ENCODE data around the gene ADGRG6.
"Not testable (repeated sequence)": the region's sequence is repeated elsewhere in the genome, so short reads cannot be mapped to it uniquely, and the experiment has no call there.

The ADGRG6 gene

GRCh38 chr6:142412241-142412640 lies 110.4 kb downstream of the ADGRG6 start:
- no peak for DNase-seq (ENCODE audit: low read depth)

- DNase-seq (ENCODE audit: low read depth), result no peak
Observed at GRCh38 chr6:142412658-142413057, 110.9 kb downstream of the ADGRG6 start.

DNA sequence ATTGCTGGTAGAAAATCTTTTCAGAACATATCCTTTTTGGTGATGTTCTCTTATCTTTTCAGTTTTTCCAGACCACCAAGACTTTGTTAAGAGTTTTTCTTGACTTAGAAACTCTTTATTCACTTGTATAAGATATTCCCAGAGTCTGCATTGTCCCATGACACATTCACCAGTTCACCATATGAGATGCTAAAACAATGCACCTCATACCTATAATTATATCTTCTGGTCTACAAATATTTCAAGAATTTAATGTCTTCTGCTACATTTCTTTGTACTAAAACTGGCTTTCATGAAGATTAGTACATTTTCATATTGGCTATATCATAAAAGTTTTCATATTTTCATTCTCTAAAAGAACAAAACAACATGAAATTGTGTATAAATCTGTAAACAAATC lies 111.3 kb downstream of the ADGRG6 start:
- DNase-seq (ENCODE audit: low read depth), result no peak

GRCh38 chr6:142414462-142415250 lies 112.8 kb downstream of the ADGRG6 start:
- DNase-seq (ENCODE audit: low read depth), result no peak

DNA sequence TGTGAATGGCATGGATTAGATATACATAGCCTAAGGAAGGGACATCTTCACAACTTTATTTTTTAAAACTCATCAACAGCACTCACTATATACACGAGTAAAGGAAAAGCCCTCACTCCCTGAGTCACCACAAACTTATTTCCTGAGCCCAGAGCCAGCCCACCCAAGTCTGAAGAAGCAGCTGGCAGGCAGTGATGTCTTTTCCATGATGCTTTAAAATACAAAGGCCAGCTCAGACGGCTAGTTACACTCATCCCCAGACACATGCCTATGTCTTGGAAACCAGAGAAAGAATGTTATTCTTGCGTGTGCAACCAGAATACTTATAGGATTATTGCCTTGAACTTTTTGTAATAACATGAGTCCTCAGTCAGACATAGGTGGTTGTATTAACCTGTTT lies 114.4 kb downstream of the ADGRG6 start:
- no peak for DNase-seq (ENCODE audit: low read depth)

DNA sequence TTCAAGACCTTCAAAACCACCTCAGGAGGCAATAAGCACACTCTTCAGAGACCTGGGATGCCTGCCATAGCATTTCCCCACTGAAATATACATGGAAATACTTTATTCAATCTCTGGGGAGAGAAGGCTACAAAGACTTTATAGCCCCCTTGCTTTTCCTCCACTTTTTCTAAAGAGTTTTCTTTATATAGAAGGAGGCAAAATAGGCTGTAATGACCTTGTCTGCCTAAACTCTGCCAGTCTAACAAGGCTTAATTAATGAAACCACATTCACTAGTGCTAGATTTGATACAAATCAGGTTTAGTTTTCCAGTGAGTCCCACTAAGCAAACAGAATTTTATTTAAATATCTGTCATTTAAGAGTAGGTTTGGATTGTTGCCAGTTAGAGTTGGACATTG lies 114.9 kb downstream of the ADGRG6 start:
- DNase-seq (ENCODE audit: low read depth), result no peak

DNA sequence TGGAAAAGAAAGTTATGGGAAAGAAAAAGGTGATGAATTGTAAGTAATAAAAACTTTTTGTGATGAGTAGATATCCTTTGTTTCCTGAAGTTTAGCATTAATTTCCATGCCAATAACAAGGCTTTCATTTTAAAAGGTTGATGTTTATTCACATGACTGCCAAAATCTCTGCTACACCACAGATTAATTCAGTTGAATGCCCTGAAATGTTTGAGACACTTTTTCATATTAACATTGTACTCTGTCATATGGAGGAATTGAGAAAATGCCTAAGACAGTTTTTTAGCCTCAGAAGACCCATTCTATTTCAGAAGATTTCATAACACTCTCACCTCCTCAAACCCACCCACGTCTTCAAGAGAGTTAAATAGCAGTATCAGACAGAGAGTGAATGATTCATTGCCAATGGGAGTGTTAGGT lies 115.5 kb downstream of the ADGRG6 start:
- no peak for DNase-seq (ENCODE audit: low read depth)

DNA sequence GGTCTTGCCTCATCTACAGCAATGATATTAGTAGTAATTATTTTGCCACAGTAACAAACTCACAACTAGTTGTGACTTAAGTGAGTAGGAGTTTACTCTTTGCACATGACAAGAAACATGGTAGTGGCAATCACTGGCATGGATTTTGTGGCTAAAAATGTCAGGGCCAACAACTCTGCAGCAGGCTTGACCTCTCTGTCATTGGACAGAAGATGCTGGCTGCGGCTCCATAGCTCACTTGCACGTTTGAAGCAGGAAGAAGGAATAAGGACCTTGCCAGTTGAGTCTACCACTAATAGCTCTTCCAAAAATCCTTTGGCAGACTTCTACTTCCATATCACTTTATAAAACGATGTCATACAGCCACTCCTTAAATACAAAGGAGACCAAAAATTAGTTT lies 117.3 kb downstream of the ADGRG6 start:
- no peak for DNase-seq (ENCODE audit: low read depth)

GRCh38 chr6:142420802-142421201 lies 119.0 kb downstream of the ADGRG6 start:
- DNase-seq (ENCODE audit: low read depth), result no peak

GRCh38 chr6:142421285-142422117 lies 119.7 kb downstream of the ADGRG6 start:
- DNase-seq (ENCODE audit: low read depth), result no peak

DNA sequence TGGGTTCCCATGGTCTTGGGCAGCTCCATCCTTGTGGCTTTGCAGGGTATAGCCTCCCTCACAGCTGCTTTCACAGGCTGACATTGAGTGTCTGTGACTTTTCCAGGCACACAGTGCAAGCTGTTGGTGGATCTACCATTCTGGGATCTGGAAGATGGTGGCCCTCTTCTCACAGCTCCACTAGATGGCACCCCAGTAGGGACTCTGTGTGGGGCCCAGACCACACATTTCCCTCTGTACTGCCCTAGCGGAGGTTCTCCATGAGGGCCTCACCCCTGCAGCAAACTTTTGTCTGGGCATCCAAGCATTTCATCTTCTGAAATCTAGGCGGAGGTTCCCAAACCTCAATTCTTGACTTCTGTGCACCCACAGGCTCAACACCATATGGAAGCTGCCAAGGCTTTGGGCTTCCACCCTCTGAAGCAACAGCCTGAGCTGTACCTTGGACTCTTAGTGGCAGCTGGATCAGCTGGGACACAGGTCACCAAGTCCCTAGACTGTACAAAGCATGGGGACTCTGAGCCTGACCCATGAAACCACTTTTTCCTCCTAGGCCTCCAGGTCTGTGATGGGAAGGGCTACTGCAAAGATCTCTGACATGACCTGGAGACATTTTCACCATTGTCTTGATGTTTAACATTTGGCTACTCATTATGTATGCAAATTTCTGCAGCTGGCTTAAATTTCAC lies 124.8 kb downstream of the ADGRG6 start:
- not testable (repeated sequence) for DNase-seq (ENCODE audit: low read depth)

GRCh38 chr6:142428468-142428867 lies 126.7 kb downstream of the ADGRG6 start:
- not testable (repeated sequence) for DNase-seq (ENCODE audit: low read depth)

- DNase-seq (ENCODE audit: low read depth), result no peak
Observed at GRCh38 chr6:142429195-142429594, 127.4 kb downstream of the ADGRG6 start.

DNA sequence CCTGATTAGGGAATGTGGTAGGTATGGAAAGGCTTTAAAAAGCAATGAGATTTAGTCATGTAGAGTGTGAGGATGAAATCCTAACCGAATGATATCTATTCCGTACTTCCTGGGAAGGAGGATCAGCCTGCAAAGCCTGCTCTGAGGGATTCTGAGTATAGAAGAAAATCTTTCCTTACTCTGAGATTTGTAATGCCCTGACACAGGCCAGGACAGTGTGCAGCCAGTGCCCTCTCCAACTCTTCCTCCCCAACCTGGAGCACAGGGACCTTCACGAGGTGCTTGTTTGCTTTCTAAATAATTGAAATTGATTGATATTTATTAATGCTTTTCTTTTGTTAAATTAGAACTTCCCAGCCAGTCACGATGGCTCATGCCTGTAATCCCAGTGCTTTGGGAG lies 131.6 kb downstream of the ADGRG6 start:
- DNase-seq (ENCODE audit: low read depth), result no peak

DNA sequence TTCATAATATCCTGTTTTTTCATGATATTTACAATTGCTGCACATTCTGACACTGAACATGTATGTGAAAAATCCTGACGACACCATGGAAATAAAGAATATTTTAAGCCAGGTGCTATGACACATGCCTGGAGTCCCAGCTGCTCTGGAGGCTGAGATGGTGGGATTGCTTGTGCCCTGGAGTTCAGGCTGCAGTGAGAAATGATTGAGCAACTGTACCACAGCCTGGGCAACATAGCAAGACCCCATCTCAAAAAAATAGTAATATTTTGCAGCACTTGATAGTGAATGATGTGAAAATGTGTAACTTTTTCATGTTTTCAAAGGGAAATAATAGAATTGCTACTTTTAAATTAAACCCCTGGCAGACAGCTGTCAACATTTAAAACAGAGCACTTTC lies 137.1 kb downstream of the ADGRG6 start:
- DNase-seq (ENCODE audit: low read depth), result no peak

- DNase-seq (ENCODE audit: low read depth), result no peak
Observed at GRCh38 chr6:142440600-142441293, 138.9 kb downstream of the ADGRG6 start.

GRCh38 chr6:142441716-142442115 lies 139.9 kb downstream of the ADGRG6 start:
- DNase-seq (ENCODE audit: low read depth), result no peak

- no peak for DNase-seq (ENCODE audit: low read depth)
Observed at GRCh38 chr6:142443102-142443501, 141.3 kb downstream of the ADGRG6 start.

- no peak for DNase-seq (ENCODE audit: low read depth)
Observed at GRCh38 chr6:142443532-142443931, 141.7 kb downstream of the ADGRG6 start.

- DNase-seq (ENCODE audit: low read depth), result no peak
Observed at GRCh38 chr6:142444376-142444775, 142.6 kb downstream of the ADGRG6 start.

DNA sequence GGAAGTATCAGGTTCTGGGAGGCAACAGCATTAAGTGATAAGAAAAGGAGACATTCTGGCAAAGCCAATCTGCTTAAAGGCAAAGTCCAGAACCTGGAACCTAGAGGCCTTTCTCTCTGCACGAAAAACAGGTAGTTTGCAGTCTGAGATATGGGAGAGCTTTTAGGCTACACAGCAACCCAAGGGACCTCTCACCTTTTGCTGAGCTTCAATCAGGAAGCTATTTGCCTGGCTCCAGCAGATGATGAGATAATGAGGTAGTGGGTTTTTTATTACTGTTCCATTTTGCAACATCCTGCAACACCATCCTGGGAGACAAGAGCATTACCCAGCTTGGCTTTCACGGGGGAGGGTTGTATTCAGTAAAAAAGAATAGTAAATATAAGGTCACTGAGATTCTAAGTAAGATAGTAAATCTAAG lies 143.1 kb downstream of the ADGRG6 start:
- no peak for DNase-seq (ENCODE audit: low read depth)

- no peak for DNase-seq (ENCODE audit: low read depth)
Observed at GRCh38 chr6:142446168-142446567, 144.4 kb downstream of the ADGRG6 start.
